NCI-H1436 (cell line): Measurements from ENCODE around the gene SIRT5.
A peak's percentile ranks its signal among the peaks of the same experiment; 100 is the strongest.

ENCODE experiments used
- DNase-seq: peaks from one replicate; lab custom pipeline; 2025; lab: John Stamatoyannopoulos, UW

SIRT5 gene

DNA sequence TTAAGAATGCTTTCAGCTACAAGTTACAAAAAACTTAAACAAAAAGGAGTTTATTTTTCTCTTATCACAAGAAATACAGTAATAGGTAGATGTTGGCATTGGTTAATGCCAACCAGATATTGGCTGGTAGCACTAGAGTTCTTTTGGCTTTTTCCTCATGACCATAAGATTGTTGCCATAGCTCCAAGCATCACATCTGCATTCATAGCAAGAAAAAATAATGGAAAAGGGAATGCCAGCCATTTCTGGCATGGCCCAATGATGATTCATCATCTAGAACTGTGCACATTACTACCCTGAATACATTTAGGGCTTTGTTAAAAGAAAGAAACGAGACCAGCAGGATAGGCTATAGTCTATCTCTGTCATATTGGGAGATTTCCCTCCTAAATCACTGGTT, 20.8 kb upstream of the SIRT5 start:
- no peak for DNase-seq

DNA sequence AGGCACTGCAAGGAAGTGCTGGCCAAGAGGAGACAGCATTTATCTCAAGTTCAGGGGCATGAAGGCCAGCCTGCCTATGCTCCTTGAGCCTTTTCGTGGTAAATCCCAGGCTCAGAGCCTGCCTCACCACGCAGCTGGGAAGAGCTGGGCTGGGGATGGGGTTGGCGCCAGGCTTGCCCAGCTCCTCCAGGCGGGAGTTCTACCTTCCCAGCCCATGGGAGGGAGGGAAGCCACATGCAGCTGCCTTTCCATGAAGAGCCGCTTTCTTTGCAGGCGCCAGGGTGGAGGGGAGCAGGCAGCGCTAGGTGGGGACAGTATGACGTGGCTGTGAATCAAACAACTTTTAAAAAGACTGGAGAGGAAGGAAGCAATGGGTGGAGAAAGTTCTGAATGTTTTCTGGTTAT, 19.5 kb upstream of the SIRT5 start:
- DNase-seq = no peak

DNA sequence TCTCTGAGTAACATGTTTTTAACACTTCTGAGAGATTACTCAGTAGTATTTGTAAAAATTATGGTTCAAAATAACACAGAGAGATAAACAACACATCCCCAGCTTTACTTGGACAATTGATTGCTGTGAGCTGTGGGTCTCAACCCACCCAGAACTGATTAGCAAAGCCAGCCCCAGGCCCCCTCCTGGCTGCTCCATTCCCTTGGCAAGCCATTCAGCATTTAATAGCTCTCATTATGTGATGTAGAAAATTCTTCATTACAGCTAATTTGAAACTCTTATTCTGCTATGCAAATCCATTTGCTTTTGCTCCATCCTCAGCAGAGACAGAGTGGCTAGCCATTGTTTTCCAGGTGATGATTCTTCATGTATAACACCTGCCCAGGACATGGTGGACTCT, 16.6 kb upstream of the SIRT5 start:
- DNase-seq = peak; percentile 48

DNA sequence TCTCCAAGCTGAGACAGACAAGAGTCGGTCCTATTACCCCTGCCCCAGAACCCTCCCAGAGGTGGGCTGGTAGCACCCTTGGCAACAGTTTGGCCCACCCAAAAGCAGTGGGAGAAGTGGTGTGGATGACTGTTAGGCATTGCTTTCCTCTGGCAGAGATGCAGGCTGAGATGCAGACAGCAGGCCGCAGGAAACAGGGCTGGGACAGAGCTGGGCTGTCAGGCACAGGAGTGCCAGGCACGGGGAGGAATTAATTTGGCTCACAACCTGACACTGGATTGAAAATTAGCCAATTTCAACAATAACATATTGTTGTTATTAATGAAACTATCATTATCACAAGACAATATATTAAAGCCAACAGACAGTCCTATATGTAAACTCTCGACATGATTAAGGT, 15.7 kb upstream of the SIRT5 start:
- no peak for DNase-seq

DNA sequence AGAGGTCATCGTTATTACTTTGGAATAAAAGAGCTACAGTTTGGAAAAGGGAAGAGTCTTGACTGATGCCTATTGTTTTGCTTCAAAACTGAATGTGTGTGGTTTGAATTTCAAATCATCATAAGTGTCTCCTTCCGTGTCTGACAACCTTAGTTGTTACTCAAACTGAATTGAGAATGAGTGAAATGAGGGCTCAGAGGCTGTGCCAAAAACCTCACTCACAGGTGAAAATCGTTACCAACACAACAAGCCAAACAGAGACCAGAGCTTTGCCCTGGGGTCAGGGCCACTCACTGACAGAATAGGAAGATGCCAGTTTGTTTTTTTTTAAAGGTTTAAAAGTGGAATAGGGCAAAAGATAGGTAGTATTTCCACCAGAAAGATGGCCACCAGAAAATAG, 15.2 kb upstream of the SIRT5 start:
- DNase-seq = peak; percentile 47

DNA sequence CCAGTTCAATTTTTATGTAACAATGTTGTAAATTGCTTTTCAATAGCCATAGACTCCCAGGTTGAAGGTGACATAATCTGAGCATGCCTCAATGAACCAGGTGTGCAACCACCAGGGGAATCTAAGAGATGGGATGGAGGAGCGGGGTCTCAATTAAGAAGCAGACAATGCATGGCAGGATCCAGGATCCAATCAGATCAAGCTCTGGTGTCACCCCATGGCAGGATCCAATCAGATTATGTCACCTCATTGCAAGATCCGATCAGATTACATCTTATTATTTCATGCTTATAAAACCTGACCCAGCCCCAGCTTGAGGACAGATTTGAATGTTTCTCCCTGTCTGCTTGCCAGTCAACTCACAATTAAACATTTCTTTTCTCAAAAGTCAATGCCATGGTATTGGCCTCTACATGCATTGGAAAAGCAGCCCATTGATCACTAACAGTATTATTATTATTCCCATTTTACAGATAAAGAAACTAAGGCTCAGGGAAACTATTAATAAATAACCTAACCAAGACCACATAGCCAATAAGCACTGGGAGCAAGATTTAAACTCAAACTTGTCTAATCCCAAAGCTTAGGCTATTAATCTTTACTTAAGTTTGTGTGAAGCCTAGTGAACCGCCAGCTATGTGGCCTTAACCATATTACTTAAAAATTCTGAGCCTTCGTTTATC, 14.3 kb upstream of the SIRT5 start:
- DNase-seq = peak; percentile 89

DNA sequence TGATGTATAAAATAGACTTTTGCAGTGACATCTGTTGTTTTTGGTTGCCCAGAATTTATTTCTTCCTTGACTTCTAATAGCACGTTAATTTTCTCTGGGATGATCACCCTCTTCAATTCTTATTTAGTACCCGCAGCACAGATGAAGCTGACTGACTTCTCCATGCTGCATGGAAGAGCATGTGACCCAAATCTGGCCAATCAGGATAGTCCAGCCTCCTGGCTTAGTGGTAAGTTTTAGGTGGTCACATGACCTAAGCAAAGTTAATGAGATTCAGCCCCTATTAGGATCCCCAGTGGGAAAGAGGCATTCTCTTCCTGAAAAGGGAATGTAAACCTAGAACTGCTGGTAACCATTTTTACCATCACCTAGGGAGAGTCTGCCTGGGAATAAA, 13.8 kb upstream of the SIRT5 start:
- no peak for DNase-seq

DNA sequence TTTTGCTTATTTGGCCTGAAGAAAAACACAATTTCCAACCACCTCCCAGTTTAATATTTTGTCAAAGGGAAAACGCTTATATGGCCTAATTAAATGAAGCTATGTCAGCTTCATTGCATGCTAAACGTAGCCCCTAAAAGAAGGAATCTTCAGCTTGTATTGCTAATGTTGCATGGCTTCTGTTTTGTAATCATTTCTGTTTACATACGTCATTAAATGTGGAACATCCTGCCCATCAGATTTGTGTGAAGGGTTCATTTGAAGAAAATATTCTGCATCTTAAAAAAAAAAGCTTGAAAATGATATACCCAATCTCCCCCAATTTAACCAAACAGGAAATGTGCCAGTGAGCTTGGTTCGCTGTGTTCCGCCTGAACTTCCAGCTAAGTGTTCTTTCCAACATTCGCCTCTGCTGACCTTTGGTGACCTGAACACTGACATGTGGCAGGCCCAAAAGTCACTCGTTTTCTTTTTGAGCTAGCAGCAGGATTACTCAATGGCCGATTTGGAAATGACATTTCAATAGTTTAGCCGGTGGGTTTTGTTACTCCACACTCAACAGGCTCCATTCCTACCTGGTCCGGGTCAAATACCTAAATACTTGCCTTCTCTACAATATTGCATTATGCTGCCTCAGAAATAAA, 12.7 kb upstream of the SIRT5 start:
- DNase-seq = no peak

DNA sequence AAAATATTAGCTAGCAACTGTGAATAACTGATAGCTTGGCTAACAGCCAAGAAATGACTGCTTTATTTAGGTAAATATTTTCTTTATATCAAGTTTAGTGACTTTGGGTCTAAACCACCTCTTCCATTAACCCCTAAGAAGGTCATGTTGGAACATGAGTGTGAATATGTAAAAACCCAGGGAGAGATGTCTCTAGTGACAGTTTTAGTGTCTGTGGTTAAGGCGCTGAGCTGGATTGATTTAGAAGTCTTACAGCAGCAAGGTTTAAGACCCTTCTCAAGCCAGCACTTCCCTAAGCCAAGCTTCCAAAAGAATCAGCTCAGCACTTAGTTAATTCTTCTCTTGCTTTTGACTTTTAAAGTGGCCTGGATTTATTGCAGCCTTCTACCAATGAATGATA, 11.4 kb upstream of the SIRT5 start:
- no peak for DNase-seq

DNA sequence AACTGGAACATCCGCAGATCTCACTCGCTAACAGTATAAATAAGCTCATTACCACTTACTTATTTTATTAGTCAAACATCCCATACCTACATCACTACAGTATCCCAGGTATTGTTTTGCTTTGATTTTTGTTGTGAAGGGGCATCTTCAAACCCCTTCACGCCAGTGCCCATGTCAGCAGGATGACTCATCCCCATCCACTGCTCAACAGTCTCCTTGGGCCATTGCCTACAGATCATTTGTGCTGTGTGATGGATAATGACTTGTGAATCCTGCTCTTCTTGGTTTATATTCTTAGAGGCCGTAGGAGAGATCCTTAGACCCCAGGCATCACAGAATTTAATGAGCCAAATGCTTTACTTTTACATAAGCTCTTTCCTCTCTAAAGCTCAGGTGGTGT, 8.5 kb upstream of the SIRT5 start:
- DNase-seq = no peak

DNA sequence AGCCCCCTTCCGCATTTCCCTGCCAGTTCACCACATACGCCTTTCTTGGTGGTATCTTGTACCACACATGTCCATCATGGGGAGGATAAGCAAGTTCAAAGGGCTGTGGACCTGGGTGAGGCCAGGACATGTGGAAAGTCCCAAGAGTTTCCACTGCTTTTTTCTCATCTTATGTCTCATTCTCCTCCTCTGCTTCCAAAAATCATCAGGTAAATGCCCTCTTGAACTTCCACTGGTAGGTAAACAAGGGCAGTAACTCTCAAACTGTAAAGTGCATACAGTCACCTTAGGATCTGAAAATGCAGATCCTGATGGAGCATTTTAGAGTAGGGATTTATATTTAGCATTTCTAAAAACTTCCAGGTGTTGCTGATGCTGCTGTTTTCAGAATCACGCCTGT, 7.9 kb upstream of the SIRT5 start:
- no peak for DNase-seq

DNA sequence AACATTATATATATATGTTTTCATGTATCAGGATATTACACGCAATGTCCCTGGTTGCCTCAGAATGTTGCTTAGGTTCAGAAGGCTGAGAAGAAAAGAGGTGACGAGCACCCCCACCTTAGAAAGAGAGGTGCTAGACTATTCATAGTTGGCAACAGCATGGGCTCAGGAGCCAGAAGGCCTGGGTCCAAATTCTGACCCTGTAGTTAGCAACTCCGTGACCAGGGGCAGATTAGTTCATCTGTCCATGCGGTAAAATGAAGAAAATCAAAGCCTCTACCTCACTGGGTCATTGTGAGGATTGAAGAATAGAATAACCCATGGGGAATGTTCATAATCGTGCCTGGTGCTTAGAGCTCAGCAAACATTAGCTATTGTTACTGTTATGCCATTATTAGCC, 5.4 kb upstream of the SIRT5 start:
- DNase-seq = no peak

DNA sequence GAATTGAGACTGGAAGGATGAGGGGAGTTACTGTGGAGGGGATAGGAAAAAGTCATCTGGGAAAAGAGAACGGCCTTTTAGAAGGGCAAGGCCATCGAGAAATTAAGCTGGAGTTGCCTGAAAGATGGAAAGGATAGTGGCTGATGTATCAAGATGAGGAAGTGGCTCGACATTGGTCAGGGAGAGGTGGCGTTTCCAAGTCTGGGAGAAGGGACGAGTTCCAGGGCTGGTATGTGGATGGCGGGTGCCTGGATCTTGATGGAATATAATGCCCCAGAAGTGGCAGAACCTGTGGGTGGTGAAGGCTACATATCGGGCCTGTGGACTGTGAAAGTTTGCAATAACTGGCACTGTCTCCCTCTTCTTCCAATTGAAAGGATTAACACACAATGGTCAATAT, 2.2 kb upstream of the SIRT5 start:
- no peak for DNase-seq

DNA sequence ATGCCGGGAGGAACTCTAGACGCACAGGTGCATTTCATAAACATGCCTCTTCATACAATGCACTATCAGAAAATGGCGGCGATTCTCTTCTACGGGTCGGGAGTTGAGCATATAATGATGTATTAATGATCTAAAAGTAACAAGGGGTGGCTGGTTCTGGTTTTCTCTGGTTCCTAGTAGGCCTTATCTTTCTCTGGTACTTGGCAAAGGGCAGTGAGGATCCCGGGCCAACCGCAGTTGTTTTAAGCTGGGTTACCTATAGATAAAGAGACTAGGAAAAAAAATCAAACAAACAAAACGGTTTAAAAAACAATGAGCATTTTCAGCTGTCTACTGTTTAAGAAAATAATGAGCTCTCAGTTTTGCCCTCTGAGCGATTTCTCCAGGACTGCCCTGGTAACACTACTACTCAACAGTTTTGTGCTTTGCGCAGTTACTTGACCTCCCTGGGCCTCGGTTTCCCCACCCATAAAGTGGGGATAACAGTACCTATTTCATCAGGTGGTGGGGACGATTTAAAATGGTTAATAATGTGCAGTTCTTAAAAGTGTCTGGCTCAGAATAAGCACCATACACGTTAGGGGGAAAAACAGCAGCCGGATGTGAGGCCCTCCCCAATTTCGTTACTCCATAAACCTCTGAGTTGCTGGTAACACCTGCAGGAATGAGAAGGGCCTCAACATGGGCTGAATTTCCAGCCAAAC, 1.3 kb upstream of the SIRT5 start:
- no peak for DNase-seq

DNA sequence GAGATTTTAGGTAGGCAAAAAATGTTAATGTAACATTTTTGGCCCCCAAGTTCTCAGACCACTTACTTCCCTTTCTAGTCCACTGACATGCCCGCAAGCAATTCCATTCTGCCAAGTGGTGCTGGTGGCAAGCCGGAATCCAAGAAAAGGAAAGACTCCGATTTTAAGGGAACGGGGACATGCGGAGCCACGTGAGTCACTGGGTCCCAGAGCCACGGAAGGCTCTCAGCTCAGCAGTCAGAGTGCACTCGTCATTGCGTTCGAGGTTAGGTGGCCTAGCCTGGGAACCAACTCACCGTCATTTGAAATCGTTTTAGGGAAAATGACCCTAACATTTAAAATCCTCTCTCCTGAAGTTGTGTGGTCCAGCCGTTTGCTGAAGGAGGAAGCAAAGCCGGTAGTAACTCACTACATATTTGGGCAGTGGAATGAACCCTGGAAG, 711 bp upstream of the SIRT5 start:
- no peak for DNase-seq

DNA sequence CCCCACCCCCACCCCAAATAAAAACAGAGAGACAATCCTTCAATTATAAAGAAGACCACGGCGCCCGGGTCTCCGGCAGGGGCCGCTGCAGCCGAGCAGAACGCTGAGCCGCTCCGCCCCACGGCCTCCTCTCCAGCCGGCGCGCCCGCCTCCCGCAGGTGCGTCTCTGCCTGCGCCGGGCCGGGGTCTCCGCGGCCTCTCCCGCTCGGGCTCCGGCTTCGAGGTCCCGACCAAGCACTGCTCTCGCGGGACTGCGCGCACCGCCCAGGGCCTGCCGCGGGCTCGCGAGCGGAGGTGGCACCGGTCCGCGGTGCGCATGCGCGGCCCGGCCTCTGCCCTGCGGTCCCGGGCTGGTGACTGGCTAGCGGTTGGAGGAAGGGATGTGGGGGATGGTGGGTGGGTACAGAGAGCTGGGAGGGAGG, 241 bp upstream of the SIRT5 start:
- DNase-seq = peak; percentile 96

DNA sequence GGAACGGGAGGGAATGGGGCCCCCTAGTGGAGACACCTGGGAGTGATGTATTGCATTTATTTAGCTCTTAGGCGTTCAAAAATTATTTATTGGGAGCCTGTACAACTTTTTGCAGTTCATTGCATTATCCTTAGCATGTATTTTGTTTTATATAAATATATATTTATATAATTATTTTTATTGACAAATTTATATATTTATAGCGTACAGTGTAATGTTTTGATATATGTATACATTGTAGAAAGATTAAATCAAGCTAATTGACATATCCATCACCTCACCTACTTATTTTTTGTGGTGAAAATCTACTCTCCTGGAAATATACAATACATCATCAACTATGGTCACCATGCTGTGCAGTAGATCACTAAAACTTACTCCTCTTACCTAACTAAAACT, 975 bp downstream of the SIRT5 start:
- DNase-seq = no peak

DNA sequence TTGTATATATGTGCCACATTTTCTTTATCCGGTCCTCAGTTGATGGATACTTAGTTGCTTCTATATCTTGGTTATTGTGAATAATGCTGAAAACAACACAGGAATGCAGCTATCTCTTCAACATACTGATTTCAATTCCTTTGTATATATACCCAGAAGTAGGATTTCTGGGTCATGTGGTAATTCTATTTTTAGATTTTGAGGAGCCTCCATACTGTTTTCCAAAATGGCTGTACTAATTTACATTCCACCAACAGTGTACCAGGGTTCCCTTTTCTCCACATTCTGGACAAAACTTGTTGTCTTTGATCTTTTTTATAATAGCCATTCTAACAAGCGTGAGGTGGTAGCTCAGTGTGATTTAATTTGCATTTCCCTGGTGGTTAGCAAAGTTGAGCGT, 1.6 kb downstream of the SIRT5 start:
- DNase-seq = no peak

DNA sequence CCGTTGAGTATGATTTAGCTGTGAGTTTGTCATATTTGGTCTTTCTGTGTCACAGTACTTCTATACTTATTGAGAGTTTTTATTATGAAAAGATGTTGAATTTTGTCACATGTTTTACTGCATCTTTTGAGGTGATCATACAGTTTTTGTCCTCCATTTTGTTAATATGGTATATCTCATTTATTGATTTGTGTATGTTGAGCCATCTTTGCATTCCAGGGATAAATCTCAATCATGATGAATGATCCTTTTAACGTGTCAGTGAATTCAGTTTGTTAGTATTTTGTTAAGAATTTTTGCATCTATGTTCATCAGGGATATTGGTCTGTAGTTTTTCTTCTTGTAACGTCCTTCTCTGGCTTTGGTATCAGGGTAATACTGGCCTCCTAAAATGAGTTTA, 3.5 kb downstream of the SIRT5 start:
- no peak for DNase-seq

DNA sequence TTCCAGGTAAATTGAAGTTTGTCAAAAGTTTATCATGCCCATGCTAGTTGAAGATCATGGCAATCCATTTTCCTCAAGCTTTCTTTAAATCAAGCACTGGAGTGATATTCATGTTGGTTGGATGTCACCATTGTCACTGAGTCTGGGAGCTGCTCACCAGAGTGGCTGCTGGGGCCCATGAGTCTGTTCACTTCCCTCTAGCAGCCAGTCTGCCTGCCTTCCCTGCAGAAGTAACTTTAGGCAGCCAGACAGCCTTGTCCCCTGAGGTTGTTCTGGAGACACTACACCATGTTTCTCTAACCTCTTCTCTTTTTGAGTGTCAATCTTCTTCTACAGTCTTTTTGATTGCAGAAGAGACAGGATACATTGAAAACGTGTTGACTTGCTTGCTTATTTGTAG, 5.5 kb downstream of the SIRT5 start:
- DNase-seq = no peak

DNA sequence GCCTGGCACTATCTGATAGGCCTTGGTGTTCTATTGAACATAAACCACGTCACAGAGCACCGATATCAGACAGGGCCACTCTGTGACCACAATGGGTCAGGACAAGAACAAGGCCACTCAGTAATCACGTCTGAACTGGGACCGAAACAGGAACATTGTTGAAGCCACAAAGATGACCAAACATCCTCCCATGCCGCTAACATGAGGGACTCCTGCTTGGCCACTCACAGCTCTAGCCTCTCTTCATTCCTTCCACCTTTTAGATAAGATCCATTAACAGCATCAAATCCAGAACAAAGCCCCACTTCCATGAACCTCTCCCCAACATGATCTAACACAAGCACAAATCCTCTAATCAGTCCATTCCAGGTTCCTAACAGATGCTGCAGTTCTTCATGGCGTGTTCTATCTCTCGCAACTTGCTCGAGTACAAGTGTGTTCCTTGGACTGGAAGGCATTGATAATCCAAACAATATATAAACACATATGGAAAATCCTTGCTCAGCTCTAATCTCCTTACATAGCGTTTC, 7.4 kb downstream of the SIRT5 start:
- no peak for DNase-seq

DNA sequence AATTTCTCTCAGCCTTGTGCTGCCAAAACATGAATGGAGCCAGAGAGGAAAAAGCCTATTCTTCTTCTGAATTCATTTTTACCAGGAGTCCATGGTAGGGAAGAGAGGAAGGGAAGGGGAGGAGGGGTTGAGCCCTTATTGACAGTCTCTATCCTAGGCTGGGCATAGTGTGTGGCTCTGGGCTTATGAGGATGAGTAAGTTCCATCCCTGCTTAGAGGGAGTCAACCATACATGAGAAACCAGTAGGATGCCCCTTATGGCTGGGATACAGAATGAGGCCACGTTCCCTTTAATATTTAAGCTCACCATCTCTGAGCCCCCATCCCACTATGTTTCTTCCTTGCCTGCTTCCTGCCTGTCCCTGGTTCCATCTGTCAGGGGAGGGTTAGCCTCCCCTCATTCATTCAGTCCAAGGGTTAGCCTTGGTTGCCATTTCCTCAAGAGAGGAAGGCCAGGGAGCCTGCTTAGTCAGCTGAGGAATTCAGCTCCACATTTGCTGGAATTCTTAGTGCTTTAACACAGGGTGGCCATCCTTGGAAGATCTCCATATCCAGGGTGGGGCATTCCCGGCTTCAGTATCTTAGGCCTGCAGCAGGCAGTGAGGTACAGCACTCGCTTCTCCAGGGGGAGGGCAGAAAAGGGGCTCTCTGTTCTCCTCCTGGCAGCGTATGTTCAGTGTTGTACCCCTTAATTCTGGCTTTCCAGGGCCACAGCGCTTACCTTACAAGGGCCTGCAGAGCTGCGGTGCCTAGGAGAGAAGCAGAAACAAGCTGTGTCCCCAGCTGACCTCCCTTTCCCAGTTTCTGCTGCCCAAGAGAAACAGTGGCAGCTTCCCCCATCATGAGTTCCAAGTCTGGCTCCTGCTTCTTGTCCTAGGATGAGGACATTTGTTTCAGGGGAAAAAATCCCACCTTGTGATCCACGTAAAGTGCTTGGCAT, 12.5 kb downstream of the SIRT5 start:
- no peak for DNase-seq
